Measurements from ENCODE around the gene AGAP2.
"Not testable (repeated sequence)": the region's sequence is repeated elsewhere in the genome, so short reads cannot be mapped to it uniquely, and the experiment has no call there.

The AGAP2 gene

DNA sequence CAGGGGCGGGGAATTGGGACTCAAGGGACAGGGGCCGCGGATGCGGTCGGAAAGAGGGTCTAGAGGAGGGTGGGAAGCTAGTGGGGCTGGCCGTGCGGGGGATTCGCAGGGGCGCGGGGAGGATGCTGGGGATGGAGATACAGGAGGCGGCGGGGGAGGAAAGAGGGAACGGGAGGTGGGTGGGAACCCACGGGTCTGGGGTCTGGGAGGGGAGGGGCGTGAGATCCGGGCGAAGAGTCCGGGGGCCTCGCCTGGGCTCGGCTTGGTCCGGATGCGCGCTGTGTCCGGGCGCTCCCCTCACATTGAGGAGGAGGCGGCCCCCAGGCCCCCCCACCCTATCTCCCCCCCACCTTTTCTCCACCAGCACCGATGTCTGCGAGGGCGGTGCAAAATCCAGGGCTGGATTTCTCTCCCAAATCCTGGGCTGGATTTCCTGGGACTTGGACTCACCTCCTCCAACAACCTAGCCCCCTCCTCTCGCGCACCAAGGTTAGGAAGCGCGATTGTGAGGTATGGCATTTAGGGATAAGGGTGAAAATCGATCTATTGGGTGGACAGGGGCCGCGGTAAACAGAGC lies at the start of gene AGAP2:
Gene AGAP2, minus strand, starts transcription at position 82 of the 577 bp plus-strand sequence. CDS start 496 bp downstream, outside the sequence.
- peak; percentile 87 for DNase-seq

DNA sequence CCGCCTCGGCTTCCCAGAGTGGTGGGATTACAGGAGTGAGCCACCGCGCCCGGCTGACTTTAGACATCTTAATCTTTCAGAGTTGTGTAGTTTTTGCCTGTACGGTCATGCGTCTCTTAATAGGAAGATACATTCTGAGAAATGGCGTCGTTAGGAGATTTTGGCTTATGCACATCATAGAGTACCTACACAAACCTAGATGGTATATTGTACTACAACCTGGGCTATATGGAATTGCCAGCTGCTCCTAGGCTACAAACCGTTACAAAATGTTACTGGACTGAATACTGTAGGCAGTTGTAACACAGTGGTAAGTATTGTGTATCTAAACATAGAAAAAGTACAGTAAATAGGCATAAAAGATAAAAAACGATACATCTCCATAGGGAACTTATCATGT lies 45.3 kb upstream of the AGAP2 start:
- DNase-seq: no peak

DNA sequence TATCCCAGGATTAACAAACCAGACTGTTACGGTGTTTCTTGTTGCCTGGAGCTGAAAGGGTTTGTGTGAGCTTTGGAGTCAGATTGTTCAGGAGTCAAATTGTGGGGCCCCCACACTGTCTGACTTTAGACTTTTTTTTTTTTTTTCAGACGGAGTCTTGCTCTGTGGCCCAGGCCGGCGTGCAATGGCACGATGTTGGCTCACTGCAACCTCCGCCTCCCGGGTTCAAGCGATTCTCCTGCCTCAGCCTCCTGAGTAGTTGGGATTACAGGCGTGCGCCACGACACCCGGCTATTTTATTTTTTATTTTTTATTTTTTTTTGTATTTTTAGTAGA lies 44.9 kb upstream of the AGAP2 start:
- no peak for DNase-seq

DNA sequence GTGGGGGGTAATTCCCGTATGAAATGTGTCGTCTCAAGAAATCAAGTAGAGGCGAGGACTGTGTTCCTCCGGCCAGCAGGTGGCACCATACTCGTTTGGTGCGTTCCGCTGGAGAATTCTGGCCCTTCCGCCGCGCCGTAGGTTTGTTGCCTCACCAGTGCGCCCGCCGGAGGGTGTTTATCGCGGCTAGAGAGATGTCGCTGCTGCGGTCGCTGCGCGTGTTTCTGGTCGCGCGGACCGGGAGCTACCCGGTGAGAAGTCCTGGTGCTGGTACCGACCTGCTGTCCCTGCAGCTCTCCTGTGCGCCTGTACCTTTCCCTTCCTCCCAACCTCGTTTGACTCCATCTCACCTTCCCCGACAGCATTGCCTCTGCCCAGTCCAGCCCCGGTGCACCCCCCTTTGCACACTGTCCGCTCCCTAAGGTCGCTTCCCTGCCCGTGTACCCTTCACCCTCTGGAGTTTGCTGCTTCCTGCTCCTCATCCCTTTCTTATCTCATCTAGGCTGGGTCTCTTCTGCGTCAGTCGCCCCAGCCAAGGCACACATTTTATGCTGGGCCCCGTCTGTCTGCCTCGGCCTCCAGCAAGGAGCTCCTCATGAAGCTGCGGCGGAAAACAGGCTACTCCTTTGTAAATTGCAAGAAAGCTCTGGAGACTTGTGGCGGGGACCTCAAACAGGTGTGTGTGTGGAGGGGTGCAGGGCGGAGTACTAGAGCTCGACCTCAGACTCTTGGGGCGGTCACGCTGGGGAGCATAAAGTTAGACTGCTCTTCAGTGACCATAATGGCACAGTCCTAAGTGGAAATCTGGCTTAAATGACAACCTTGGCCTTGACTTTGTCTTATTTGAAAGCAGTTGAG lies 44.3 kb upstream of the AGAP2 start, which contains the start of gene TSFM:
Gene TSFM, plus strand, starts transcription at position 180 of the 858 bp plus-strand sequence. Its CDS starts 15 bp downstream, at position 195.
- peak; percentile 99 for DNase-seq

DNA sequence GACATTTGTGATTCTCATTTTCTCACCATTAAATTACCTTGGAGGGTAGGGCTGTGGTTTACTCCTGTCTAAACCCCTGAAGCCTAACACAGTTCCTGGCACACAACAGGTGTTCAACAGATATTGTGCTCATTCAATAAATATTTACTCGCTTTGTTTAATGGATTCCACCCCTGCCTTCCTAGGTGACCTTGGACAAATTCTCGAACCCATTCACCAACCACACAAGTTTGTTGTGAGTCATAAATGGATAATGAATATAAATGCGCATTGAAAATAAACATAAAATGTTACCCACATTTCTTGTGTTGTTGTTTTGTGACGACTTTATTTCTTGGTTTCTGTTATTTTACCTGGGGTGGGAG lies 43.7 kb upstream of the AGAP2 start:
- no peak for DNase-seq

DNA sequence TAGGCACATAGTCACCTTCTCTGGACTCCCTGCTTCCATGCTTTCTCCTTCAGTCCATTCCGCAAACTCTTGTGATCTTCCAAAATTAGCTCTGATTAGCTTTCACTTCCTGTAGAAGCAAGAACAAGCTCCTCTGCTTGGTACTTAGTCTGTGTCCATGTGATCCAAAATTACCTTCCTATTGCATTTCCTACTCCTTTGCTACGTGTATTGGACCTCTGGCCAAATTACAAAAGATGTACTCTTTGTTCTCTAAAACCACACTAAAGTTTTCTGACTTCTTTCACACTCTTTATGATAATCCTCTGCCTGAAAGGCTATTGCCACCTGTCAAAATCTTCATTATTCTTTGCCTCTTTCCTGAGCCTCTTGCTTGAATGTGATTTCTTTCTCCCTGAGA lies 43.3 kb upstream of the AGAP2 start:
- no peak for DNase-seq

DNA sequence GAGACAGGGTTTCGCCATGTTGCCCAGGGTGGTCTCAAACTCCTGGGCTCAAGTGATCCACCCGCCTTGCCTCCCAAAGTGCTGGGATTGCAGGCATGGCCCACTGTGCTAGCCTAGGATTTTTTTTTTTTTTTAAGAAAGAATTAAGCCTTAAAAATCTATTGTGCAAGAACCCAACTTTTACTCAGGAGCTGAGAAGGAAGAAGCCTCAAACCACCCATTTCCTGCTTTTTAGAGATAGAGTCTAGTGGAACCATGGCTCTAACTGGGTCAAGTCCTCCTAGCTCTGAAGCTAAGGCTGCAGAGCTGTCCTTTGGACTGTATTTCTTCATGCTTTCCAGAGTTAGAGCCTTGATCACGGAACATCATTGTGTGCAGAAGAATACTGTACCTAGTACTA lies 42.7 kb upstream of the AGAP2 start:
- no peak for DNase-seq

DNA sequence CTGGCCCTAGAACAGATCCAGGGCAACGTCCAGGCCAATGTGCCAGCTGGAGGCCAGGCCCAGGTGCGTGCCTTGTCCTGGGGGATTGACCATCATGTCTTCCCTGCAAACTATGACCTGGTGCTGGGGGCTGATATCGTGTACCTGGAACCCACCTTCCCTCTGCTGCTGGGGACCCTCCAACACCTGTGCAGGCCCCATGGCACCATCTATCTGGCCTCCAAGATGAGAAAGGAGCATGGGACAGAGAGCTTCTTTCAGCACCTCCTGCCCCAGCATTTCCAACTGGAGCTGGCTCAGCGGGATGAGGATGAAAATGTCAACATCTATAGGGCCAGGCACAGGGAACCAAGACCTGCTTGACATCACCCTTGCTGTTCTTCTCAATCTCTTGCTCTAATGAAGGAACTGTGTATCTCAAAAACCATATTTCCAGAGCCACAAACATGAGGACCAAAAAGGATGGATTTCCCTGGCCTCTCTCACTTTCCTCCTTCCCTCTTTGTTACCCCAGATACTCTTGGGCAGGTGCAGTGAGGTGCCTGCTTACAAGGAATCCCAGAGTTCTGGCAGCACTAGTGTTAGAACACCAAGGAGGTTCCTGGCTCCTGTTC lies 41.8 kb upstream of the AGAP2 start:
- no peak for DNase-seq

DNA sequence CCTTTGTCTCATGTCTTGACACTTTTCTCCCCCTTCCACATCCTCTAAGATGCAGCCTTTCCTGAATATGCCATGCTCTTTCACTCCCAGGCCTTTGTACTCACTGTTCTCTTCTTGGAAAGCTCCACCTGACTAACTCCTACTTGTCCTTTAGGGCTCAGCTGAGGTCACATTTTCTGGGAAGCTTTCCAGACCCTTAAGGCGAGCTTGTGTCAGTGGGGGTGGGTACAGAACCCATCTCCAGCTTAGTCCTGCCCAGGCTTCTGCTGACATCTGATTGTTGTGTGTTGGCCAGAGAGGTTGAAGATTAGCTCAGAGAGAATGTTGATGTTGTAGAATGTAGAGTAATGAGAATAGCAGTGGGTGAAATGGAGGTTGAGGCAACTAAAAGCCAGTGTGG lies 41.2 kb upstream of the AGAP2 start:
- DNase-seq: no peak

DNA sequence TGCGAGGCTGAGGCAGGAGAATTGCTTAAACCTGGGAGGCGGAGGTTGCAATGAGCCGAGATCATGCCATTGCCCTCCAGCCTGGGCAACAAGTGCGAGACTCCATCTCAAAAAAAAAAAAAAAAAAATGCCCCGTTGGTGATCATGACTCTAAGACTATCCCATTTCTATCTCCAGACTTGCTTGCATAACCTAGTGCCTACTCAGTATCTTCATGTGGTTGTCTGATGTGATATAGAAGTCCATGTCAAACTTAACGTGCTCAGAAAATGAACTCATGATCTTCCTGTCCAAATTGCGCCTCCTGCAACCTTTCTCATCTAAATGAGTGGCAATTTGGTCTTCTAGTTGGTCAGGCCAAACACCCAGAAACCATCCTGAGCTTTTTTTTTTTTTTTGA lies 39.4 kb upstream of the AGAP2 start:
- DNase-seq: no peak

DNA sequence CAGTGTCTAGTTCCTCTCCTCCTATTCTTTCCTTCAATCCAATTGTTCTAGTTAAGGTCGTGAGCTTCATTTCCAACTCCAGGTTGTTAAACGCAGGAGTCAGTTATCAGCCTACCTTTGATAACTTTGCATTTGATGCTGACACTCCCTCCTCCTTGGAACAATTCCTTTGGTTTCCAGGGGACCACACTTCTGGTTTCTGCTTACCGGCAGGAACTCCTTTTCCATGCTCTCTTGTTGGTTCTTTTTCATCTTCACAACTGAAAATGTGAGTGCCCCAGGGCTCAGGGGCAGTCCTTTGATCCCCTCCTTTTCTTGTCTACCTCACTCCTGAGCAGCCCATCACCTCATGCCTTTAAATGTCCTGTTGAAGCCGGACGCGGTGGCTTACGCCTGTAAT lies 38.8 kb upstream of the AGAP2 start:
- DNase-seq: no peak

DNA sequence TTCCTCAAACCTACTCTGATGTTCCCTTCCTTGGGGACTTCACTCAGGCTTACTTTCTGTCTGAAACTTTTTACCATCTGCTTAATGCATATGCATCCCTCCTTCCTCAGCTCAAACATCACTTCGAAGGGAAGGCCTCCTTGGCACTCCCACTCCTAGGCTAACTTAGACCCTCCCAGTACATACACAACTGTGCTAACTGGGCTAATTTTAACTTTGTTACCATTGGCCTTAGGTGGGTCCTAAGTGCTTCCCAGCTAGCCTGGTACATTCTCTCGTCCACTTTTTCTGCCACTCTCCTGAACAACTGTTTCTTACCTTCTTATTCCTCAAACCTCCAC lies 37.7 kb upstream of the AGAP2 start:
- DNase-seq: no peak

DNA sequence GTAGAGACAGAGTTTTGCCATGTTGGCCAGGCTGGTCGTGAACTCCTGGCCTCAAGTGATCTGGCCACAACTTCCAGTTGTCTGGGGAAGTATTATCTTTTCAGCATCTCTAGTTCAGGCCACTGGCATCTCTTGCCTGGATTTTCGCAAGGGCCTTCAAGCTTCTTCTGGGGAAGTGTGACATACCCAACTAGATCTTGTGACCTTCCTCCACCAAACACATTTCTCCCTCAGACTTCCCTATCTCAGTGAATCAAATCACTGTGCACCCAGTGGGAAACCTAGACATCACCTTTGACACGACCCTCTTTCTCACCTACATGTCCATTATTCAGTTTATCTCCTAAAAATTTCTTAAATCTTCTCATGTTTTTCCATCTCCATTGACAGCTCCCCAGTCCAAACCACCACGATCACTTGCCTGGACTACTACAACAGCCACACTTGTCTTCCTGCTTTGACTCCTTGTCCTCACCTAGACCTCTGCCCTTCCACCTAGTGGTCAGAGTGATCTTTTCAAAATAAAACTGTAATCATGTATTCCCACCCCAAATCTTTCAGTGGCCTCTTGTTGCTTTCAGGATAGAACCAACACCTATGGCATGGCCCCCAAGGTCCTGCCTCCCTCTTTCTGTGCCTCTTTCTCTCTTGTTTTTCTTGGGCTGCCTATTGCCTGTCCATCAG lies 37.2 kb upstream of the AGAP2 start:
- no peak for DNase-seq

DNA sequence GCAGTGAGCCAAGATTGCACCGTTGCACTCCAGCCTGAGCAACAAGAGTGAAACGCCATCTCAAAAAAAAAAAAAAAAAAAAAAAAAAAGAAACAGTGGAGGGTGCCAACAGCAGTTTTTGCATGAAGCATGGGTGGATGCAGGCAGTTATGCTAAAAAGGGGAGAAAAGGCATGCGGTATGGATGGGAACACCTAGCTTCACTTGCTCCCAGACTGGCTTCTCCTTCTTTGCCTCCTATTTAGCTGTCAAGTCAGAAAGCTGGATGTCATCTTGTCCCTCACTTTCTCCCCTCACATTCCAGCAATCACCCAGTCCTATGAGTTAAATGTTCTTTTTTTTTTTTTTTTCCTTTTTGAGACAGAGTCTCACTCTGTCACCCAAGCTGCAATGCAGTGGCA lies 36.5 kb upstream of the AGAP2 start:
- DNase-seq: no peak

DNA sequence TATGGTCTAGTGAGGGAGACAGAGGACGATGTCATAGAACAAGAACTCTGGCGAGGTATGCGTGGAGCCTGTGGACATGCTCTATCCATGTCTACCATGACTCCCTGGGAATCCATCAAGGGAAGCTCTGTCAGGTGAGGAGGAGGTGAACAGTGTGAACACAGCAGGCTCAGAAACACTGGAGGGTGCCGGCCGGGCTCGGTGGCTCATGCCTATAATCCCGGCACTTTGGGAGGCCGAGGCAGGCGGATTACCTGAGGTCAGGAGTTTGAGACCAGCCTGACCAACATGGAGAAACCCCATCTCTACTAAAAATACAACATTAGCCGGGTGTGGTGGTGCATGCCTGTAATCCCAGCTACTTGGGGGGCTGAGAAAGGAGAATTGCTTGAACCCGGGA lies 36.1 kb upstream of the AGAP2 start:
- DNase-seq: not testable (repeated sequence)

DNA sequence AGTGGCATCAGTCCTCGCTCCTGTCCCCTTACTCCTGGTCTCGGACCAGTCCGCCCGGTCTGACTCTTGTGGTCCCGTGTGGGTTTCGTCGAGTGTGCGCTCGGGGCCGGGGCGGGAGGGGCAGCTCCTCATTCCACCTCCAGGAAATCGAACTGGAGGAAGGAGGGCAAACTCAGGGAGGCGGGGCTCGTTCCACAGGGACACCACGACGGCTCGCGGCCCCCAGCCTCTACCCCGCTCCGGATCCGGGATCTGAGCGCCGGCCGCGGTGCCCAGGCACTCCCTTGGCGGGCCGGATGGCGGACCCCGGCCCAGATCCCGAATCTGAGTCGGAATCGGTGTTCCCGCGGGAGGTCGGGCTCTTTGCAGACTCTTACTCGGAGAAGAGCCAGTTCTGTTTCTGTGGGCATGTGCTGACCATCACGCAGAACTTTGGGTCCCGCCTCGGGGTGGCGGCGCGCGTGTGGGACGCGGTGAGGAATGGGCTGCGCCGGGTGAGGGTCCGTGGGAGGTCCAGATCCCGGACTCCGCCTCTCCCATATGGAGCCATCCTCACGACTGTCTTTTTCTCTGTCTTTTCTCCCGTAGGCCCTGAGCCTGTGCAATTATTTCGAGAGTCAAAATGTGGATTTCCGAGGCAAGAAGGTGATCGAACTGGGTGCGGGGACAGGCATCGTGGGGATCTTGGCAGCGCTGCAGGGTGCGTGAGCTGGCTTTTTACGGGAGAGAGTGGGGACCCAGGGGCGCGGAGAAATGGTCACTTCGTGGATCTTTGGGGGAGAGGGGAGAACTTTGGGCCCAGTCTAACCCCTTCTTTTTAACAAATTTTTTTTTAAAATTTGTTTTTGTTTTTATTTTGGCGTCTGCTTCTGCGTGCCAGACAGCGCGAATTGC lies 34.1 kb upstream of the AGAP2 start, which contains the start of gene EEF1AKMT3:
Gene EEF1AKMT3, plus strand, starts transcription at position 186 of the 894 bp plus-strand sequence. Its CDS starts 111 bp downstream, at position 297.
- DNase-seq: peak; percentile 72

DNA sequence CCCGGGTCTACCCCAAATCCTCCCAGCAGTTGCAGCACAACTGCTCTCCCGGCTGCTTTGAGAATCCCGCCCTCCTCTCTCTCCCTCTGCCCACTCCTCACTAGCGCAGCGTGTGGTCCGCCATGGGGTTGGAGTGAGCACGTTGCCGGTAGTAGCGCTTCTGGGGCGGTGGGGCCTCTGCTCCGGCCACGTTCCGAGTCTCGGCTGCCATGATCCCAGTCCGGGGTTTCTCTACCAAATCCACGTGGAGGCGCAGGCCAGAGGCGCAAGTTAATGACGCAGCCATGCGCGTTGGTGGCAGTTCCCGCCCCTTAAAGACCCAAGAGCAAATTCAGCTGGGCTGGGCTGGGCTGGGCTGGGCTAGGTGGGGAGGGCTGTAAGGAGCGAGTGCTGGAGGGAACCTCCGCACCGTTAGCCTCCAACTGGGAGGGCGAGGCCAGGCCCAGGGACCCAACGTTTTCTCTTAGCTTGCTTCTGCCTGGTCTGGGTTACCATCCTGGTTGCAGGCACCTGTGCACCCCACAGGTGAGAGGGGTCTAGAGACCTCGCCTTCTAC lies 33.4 kb upstream of the AGAP2 start, which contains the start of gene METTL1:
Gene METTL1, minus strand, starts transcription at position 233 of the 556 bp plus-strand sequence. Its CDS starts 22 bp downstream, at position 211.
- peak; percentile 98 for DNase-seq

DNA sequence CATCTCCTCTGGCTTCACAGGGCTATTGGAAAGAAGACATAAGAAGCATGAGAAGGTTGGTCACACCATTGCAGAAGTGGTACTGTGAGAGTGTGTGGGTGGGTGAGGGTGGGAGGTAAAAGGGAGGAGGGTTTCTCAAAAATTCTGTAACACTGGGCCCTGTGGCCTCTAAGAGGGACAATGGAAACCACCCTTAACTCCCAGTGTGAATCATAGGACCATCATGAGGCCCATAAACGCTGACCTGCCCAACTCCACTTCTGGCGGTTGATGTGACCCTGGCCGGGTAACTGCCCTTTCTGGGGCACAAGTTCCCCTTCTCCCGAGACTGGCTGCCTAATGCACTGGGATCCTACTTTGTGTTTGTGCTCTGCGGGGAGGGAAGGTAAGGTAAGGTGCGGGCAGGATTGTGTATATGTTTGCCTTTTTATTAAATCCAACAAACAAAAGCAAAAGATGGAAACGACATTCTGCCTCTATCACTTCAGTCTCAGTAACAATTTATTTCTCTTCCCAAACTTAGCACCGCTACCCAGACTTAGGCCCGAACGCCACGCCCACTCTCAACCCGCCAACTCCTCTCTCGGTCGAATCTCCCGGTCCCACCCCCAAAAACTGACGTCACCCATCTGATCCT lies 32.8 kb upstream of the AGAP2 start:
- DNase-seq: peak; percentile 96

DNA sequence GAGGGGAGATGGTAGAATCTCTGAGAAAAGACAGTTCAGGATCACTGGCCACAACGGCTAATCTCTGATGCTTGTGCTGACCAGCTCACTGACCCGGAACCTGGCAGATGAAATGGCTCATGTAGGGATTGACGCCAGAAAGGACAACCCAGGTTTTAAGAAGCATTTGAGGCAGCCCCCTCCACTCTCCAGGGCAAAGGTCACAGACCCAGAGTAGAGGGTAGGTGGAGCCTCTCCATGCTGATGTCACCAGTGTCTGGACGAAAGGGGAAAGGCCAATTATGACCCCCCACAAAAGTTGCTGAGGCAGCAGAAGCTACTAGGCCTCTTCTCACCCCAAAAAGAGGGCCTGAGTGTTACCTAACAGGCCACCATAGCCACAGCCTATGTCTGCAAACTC lies 32.2 kb upstream of the AGAP2 start:
- no peak for DNase-seq

DNA sequence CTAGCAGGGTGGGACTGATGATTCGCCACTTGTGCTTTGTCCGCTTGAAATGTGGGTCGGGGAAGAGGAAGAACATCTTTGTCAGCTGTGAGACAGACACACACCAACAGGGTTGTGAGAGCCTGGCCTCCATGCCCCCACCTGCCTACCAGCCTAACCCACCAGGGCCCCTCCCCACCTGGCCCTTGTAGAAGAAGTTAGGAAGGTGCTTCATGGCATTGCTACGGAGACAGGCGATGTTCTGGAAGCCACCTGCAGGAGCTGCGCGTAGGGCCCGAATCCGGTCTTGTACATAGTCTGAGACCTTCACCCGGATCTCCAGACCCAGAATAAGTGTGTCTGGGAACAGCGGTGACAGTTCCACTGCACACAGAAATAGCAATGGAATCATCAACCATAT lies 31.1 kb upstream of the AGAP2 start:
- no peak for DNase-seq

DNA sequence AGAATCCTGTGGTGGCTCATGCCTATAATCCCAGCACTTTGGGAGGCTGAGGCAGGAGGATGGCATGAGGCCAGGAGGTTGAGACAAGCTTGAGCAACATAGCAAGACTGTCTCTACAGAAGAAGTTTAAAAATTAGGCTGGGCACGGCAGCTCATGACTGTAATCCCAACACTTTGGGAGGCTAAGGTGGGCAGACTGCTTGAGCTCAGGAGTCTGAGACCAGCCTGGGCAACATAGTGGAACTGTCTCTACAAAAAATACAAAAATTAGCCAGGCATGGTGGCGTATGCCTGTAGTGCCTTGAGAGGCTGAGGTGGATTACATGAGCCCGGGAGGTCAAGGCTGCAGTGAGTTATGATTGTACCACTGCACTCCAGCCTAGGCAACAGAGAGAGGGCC lies 29.3 kb upstream of the AGAP2 start:
- DNase-seq: no peak

DNA sequence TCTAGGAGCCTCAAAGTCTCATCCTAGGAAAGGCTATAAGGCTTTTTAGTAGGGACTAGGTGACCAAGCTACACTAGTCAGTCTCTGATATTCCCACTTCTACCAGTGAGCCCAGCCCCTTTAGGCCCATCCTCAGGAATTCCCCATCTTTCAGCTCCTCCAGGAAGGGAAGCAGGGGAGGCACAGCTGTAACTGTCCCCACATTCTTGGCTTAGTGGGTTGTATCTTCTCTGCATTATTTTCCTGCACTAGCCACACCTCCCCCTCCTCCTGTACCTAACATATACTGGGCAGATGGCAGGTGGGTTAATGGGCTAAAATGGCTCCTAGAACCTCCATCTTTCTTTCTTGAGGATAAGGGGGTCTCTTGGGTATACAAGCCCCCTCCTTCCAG lies 28.8 kb upstream of the AGAP2 start:
- no peak for DNase-seq

Measured in eye (tissue), 1 donor.